ENCODE data around the gene TSPAN17.

Gene TSPAN17

GRCh38 chr5:176620333-176620981 is 26.8 kb upstream of the TSPAN17 start:
- DNase-seq (ENCODE audit: low read depth in 1 of 2, low spot score in 1 of 2), result no peak

DNA sequence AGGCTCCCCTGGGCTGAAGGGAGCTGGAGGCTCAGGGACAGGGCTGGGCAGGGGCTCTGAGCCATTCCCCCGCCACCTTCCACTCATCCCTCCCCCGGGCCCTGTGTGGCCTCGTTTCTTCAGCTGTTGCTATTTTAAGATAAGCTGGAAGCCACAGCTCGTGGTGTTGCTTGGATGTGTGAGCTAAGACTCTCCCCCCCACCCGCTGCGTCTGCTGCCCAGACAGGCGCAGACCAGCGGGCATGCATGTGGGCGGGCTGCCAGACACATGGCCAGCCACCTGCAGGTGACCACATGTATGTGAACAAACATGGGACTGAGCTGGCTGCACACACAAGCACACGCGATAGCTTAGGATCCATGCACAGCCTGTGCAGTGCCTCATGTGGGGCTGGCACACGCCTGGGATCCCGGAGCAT is 25.6 kb upstream of the TSPAN17 start:
- no peak for DNase-seq (ENCODE audit: low read depth in 1 of 2, low spot score in 1 of 2)

GRCh38 chr5:176624142-176624541 is 23.1 kb upstream of the TSPAN17 start:
- no peak for DNase-seq (ENCODE audit: low read depth in 1 of 2, low spot score in 1 of 2)

- DNase-seq (ENCODE audit: low read depth in 1 of 2, low spot score in 1 of 2), result no peak
These were observed 22.3 kb upstream of the TSPAN17 start for GRCh38 chr5:176624938-176625337.

GRCh38 chr5:176625512-176625911 is 21.8 kb upstream of the TSPAN17 start:
- DNase-seq (ENCODE audit: low read depth in 1 of 2, low spot score in 1 of 2), result no peak

DNA sequence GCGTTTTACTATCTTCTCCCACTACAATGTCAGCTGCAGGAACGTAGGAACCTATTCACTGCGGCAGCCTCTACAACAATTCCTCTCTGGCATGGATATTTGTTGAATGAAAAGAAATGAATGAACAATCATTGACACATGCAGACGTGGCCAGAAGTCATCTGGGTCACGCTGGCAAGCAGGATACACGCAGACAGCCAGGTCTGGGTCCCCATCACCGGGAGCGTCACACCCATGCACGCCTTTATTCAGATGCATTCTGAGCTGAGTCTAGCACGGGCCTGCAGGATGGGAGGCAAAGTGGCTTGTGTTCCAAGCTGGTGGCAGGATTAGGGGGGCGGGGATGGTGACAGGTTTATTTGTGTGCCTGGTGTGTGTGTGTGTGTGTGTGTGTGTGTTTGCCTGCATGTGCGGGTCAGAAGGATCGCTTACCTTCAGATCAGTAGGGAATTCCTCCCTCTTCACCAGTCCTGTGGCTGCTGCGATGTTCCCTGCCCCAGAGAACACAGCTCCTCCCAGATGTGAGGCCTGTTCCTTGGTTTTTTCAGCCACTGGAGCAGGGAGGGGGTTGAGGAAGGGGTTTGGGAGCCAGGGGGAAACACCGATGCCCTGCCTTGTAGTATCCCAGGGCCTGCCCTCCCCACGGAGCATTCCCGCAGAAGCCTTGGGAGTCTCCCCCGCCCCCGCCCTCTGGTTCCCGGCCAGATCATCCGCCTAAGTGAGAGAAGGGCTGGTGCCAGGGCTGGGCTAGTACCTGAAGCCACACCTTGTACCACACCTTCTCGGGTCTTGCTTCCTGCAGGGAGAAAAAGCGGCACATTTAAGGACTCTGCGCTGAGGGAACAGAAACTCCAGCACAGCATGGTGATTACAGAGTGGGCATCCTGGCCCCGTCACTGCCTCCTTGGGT is 21.1 kb upstream of the TSPAN17 start:
- no peak for DNase-seq (ENCODE audit: low read depth in 1 of 2, low spot score in 1 of 2)

DNA sequence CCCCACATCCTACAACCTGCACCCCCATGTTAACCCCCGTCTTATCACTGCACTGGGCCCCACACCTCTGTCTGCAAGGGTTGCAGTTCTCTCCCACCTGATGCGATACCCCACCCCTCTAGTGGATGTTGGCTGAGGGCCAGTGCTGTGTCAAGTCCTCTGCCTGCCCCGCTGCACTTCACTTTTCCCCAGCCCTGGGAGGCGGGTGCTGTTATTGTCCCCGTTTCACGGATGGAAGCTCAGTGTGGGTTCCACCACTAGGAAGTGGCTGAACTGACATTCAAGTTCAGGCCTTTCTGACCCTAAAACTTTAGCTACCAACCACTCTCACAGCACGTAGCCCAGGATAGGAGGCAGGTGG is 20.4 kb upstream of the TSPAN17 start:
- no peak for DNase-seq (ENCODE audit: low read depth in 1 of 2, low spot score in 1 of 2)

DNA sequence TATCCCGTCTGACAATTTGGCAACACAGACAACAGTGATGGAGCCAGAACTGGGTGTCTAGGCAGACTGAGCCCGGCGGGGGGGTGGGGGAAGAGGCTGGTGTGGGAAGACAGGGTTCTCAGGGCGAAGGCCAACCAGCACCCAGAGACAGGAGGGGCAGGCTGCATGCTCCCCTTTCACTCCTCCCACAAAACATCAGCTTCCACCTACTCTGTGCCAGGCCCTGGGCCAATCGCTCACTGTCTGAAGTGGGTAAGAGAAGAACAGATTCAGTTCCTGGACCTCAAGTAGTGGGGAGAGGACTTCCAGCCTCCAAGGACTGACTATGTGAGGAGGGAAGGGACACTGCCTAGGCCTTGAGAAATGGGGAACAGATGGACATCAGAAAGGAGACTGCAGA is 19.7 kb upstream of the TSPAN17 start:
- no peak for DNase-seq (ENCODE audit: low read depth in 1 of 2, low spot score in 1 of 2)

- no peak for DNase-seq (ENCODE audit: low read depth in 1 of 2, low spot score in 1 of 2)
These were observed 18.7 kb upstream of the TSPAN17 start for GRCh38 chr5:176628406-176629228.

- DNase-seq (ENCODE audit: low read depth in 1 of 2, low spot score in 1 of 2), result no peak
These were observed 17.9 kb upstream of the TSPAN17 start for GRCh38 chr5:176629317-176629852.

GRCh38 chr5:176629853-176630680 is 17.2 kb upstream of the TSPAN17 start, which contains the start of the genes EIF4E1B and SNCB:
EIF4E1B (plus strand) TSS chr5:176630675; CDS start chr5:176642788, 12,113 bp downstream.
SNCB (minus strand) TSS chr5:176630534; CDS start chr5:176629654, 880 bp downstream.
- DNase-seq (ENCODE audit: low read depth in 1 of 2, low spot score in 1 of 2), result peak in 1 of 2 donors; percentile 21

- no peak for DNase-seq (ENCODE audit: low read depth in 1 of 2, low spot score in 1 of 2)
These were observed 16.5 kb upstream of the TSPAN17 start for GRCh38 chr5:176630681-176631222.

DNA sequence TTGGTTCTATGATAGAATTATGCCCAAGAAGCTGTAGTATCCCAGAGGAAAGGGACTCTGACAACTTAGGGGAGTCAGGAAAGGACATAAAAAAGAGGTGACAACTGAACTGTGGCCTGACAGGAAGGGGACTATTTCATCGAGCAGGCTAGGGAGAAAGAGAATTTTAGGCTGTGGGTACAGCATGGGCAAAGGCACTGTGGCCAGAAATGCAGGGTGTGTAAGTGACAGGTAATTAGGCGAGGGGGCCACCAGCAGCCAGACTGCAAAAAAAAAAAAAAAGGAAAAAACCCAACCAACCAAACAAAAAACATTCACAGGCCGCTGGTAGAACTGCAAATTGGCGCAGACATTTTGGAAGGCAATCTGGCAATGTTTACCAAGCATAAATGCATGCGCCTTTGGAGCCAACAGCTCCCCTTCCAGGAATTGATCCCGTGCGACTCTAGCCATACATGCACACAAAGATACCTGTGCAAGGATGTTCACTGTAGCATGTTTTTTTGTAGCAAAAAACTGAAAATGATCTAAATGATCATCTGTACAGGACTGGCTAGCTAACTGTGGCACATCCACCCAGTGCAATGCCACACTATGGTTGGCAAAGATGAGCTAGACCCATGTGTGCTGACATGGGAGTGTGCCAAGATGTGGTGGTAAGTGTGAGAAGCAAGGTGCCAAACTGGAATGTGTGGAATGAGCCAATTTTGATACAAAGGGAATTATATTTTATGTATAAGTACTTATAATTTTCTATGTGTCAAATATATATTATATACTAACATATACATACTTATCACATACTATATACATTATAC is 15.7 kb upstream of the TSPAN17 start:
- no peak for DNase-seq (ENCODE audit: low read depth in 1 of 2, low spot score in 1 of 2)

DNA sequence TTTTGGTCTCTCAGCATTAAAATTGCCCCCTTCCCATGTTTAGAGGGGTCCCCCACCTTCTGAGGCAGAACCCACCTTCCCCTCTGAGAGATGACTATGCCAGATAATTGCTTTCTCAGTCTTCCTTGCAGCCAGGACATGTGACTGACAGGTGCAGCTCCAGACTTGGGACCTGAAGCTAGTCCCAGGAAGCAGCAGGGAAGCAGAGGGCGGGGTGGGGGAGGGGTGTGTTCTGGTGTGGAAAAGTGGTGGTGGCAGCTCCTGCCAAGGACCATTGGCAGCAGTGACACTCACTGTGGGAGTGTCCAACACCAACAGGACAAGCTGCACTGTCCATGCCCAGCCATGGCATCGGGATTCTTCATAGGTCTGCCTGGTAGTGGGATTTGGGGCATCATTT is 14.5 kb upstream of the TSPAN17 start:
- DNase-seq (ENCODE audit: low read depth in 1 of 2, low spot score in 1 of 2), result no peak

- no peak for DNase-seq (ENCODE audit: low read depth in 1 of 2, low spot score in 1 of 2)
These were observed 13.7 kb upstream of the TSPAN17 start for GRCh38 chr5:176633598-176633997.

GRCh38 chr5:176636426-176636825 is 10.9 kb upstream of the TSPAN17 start:
- DNase-seq (ENCODE audit: low read depth in 1 of 2, low spot score in 1 of 2), result no peak

DNA sequence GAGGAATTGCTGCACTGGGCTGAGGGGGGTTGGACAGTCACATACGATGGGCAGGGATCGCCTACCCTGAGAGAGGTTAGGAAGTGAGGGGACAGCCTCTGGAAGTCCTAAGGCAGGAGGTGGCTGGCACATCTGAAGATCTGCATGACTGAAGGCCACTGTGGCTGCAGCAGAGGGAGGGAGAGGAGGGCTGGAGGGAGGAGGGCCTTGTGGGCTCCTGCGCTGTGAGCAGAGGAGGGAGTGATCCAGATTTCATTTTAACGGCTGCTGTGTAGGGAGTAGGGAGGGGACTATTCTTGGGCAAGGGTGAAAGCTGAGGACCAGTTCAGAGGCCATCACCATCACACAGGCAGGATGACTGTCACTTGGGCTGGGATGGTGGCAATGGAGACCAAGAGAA is 9.7 kb upstream of the TSPAN17 start:
- DNase-seq (ENCODE audit: low read depth in 1 of 2, low spot score in 1 of 2), result no peak

- DNase-seq (ENCODE audit: low read depth in 1 of 2, low spot score in 1 of 2), result no peak
These were observed 8.8 kb upstream of the TSPAN17 start for GRCh38 chr5:176638437-176638836.

DNA sequence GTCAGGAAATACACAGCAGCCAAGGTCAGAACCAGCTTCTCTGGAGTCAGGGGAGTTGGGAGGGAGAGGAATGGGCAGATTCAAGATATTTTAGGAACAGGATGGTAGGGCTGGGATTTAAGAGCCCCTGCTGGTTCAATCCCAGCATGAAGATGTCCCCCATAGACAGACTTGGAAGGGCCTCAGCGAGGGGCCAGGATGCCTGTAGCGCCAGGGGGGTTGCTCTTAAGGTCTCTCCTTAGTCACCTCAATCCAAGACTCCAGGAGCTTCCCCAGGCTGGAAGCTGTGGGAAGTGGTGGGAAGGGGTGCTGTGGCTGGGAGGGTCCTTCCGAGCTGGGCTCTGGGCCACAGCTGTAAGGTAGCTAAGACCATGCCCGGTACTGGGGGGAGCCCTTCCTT is 8.1 kb upstream of the TSPAN17 start:
- no peak for DNase-seq (ENCODE audit: low read depth in 1 of 2, low spot score in 1 of 2)
